SK-N-MC (cell line): ENCODE results near the gene DOCK9.

Experiments
- EZH2 ChIP-seq: fragments of 200-600 bp; sonication (generic); IDR thresholded peaks from one replicate; pipeline ENCODE4 v1.6.1; 2017; ENCODE audit warnings: antibody characterized with exemption
- POLR2AphosphoS5 ChIP-seq: IDR thresholded peaks from 2 replicates; pipeline ENCODE4 v1.6.1; 2012; ENCODE audit warnings: mild to moderate bottlenecking, low read depth, low read length, borderline replicate concordance

GRCh38 chr13:98797456-98797855 lies 180.4 kb downstream of the DOCK9 start:
- TF ChIP-seq EZH2 (no peak), POLR2AphosphoS5 (no peak)
